GM03348 (cell line): ENCODE results near the gene PMAIP1.

Experiments used
- DNase-seq: peaks from one replicate; pipeline ENCODE4 v3.0.0; 2012; ENCODE audit warnings: low spot score

The PMAIP1 gene

DNA sequence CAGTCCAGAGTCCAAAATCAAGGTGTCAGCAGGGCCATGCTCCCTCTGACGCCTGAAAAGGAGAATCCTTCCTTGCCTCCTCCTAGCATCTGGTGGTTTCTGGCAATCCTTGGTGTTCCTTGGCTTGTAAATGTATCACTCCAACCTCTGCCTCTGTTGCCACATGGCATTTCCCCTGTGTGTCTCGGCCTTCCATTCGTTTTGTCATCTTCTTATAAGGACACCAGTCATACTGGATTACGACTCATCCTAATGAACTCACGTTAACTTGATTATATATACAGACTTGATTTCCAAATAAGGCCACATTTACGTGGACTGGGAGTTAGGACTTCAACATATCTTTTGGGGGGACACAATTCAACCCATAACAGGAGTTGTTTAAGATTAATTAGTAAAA is 15.8 kb downstream of the PMAIP1 start:
- DNase-seq: no peak

DNA sequence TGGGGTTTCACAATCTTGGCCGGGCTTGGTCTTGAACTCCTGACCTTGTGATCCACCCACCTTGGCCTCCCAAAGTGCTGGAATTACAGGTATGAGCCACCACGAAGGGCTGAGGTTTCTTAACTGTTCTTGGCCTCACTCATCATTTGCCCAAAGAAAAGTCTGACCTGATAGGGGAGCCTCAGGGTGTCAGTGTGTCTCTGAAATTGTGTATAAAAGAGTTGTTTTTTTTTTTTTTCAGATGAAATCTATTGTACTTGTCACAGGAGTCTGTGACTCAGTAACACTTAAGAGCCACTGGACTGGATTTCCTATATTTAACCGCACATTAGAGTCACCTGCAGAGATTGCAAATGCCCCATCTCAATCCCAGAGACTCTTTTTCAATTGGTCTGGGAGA is 16.9 kb downstream of the PMAIP1 start:
- DNase-seq: no peak

- peak; percentile 17 for DNase-seq
These were observed 17.6 kb downstream of the PMAIP1 start for GRCh38 chr18:59917422-59917821.

GRCh38 chr18:59918320-59918755 is 18.5 kb downstream of the PMAIP1 start:
- DNase-seq: peak; percentile 56

GRCh38 chr18:59918997-59919396 is 19.2 kb downstream of the PMAIP1 start:
- no peak for DNase-seq

DNA sequence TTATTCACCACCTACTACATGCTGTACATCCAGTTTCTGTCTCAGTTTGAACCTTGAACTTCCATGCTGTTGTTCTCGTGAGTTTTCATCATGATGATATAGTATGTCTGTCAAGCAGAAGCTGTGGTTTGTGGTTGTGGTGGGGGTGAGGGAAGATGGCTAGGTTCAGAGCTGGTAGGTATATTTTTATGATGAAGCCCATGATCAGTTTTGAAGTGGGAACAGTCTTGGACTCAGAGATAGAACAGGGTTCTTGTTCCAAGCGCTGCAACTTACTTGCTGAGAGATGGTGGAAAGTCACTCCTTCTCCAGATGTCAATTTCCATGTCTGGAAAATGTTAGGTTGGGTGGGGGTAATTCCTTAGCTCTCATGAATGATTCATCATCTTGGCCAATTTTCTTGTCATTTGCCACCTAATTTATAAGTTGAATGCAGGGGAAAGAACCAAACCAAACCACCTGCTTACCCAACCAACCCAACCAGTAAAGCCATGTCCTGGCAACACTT is 21.6 kb downstream of the PMAIP1 start:
- peak; percentile 20 for DNase-seq

- no peak for DNase-seq
These were observed 23.9 kb downstream of the PMAIP1 start for GRCh38 chr18:59923539-59924196.

- no peak for DNase-seq
These were observed 26.3 kb downstream of the PMAIP1 start for GRCh38 chr18:59926131-59926530.

- no peak for DNase-seq
These were observed 27.5 kb downstream of the PMAIP1 start for GRCh38 chr18:59927246-59927825.

GRCh38 chr18:59928201-59928600 is 28.4 kb downstream of the PMAIP1 start:
- DNase-seq: no peak

GRCh38 chr18:59929621-59930295 is 30.0 kb downstream of the PMAIP1 start:
- no peak for DNase-seq

DNA sequence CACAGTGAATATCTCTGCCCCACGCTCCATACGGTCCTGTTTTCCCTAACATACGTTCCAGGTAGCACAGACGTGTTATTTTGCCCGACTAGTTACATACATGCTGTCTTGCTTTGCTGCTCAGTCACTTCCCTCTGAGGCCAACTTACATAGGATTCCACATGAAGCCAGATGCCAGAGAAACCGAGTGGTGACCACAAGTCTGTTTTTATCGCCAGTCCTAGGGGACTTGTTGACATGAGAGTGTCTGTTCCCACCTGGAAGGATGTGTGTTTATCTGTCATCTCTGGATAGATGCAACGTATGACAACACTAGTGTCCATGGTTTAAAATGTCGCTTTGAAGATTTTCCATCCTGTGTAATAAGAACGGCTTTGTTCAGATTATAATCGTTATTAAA is 32.6 kb downstream of the PMAIP1 start:
- DNase-seq: no peak

GRCh38 chr18:59938676-59939075 is 38.9 kb downstream of the PMAIP1 start:
- no peak for DNase-seq

DNA sequence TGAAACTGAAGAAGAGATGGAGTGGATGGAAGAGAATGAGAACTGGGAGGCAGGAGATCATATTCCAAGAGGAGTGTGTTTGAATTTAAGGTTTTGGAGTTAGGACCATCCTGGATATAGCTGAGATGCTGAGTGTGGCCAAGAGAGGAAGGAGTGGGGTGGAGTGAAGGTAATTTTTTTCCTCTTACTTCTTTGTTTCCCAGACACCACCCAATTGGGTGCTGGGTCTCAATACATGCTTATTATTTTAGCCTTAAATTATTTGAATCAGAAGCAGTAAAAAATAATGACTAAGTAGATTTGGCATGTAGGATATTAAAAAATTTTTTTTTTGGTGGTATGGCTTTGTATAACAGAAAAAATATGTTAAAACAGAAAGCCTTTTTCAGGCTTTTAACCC is 39.3 kb downstream of the PMAIP1 start:
- no peak for DNase-seq

DNA sequence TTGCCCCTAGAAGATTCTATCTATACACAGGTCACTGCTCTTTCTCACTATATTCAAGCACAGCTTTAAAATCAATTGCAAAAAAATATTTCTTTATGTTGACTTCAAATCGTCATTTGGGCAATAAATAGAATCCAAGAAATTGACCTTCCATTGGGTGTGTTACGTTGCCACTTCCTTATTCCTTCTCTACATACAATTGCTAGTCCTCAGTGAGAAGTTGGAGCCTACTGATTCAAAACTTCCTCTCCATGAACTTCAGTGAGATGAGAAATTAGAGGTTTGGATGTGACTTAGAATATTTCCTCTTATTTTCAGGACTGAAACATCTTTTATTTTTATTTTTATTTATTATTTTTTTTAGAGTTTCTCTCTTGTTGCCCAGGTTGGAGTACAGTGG is 40.3 kb downstream of the PMAIP1 start:
- no peak for DNase-seq

DNA sequence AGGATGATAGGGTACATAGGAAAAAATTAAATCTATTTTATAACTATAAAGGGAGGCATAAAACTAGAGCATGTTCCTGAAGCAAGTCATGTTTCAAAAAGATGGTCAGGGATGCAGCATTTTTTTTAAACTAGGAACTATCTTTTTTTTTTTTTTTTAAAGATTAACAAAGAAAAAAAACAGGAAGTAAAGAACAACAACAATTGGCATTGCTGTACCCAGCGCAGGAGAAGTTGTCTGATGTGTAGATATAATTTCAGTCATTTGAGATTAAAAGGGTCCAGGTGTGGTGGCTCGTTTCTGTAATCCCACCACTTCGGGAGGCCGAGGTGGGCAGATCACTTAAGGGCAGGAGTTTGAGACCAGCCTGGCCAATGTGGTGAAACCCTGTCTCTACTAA is 41.5 kb downstream of the PMAIP1 start:
- no peak for DNase-seq

DNA sequence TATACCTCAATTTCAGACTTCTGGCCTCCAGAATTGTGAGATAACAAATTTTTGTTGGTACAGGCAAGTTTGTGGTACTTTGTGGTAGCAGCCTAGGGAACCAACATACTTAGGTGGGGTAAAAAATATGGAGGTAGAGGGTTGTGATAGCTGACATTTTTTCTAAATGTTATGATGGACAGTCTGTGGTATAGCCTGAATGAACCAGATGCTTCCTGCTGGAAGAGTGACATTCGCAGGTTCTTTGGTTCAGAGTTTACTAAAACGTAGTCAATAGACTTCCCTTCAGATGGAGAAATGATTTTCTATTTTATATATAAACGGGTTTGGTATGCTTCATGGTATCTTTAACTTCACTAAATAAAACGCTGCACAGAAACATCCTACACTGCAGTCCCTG is 42.8 kb downstream of the PMAIP1 start:
- DNase-seq: no peak

- DNase-seq: no peak
These were observed 45.7 kb downstream of the PMAIP1 start for GRCh38 chr18:59945544-59945943.

DNA sequence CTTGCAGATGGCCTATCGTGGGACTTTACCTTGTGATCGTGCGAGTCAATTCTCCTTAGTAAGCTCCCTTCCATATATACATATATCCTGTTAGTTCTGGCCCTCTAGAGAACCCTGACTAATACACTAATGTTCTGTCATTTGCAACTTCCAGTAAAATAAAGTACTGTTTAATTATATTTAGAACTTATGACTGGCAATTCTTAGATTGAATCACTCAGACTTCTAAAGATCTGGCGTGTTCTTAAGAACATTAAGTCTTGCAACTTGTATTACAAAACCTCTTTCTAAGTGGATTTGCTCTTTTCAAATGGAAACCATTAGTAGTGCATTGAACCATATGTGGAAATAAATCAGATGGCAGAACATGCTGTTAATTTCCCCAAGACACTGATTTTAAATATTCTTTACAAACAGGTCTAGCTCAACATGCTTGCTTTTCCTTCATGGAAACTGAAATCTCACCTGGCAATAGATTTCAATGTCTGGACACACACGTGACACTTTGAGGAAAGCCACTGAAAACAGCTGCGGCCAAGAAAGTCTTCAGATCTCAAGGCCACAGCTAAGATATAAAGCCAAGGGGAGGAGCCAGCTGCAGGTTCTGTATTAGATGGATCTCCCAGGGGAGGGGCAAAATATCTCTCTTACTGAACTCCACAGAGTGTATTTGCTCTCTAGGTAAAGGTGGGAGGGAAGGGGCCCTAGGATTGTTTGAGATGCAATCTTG is 50.6 kb downstream of the PMAIP1 start:
- DNase-seq: no peak

GRCh38 chr18:59951591-59951990 is 51.8 kb downstream of the PMAIP1 start:
- no peak for DNase-seq

DNA sequence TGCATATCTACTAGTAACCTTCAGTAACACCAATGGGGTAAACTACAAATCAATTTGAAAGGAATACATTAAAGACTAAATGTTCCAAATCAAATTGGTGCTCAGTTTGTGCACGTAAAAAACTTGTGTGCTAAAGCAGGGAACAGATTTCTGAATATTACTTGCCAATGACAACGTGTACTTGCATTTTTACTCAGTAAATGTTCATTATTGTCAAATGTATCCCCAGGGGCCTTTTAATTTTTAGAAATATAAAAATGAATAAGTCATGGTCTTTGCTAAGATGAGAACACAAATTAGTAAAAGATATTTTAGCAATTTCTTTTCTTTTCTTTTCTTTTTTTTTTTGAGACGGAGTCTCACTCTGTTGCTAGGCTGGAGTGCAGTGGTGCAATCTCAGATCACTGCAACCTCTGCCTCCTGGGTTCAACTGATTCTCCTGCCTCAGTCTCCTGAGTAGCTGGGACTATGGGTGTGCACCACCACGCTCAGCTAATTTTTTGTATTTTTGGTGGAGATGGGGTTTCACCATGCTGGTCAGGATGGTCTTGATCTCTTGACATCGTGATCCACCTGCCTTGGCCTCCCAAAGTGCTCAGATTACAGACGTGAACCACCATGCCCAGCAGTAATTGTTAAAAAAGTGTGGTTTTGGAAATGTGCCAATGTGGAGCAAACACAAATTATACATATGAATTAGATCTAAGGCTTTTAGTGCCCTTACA is 52.6 kb downstream of the PMAIP1 start:
- no peak for DNase-seq
